ENCODE results near the gene ITPR1.

ITPR1 gene

DNA sequence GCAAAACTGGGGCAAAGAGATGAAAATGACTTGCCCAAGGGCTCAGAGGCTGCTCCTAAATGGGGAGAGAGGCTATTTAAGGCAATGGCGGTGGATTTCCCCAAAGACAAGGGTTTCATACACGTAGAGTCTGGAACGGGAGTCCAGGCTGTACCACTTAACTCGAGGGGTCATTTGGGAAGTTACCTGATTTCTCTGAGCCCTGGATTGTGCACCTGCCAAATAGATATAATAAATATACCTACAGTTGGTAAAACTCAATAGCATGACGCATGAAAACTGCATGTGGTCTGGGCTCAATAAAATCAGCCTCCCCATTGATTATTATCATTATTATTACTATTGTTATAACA is 1.3 kb upstream of the ITPR1 start:
- DNase-seq (ENCODE audit: low spot score), result no peak

DNA sequence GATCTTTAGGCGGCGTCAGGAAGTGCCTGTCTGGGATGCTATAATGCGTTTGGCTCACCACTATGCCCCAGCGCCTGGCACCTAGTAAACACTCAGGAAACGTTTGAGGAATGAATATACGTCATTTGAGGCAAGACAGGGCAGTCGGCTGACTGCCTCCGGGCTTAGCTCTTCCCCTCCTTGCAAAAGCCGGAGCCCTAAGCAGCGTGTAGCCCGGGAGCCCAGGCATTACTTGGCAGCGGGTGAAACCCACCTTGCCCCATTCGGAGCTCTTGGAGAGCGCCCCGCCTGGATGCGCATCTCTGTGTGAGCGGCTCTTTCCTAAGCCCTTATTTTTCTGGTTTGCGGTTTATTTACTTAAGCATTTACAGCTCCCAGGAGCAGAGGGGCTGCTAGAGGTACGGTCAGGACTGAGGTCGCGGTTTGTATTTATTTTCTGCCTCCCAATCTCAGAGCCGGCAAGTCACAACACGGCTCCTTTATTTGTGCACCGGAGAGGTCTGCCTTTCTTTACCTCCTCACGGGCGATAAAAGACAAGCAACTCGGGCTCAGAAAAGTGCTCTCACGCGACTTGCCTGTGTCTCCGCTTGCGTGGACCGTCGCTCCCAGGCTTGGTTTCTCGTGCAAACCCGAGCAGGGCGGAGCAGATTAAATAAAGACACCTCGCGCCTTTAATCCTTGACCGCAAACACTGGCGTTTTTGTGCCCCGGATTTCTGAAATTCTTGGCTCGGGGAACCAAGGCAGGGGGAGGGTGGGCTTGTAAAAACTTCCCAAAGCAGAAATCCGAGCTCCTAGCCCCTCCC is 737 bp upstream of the ITPR1 start:
- DNase-seq (ENCODE audit: low spot score), result peak; percentile 35

DNA sequence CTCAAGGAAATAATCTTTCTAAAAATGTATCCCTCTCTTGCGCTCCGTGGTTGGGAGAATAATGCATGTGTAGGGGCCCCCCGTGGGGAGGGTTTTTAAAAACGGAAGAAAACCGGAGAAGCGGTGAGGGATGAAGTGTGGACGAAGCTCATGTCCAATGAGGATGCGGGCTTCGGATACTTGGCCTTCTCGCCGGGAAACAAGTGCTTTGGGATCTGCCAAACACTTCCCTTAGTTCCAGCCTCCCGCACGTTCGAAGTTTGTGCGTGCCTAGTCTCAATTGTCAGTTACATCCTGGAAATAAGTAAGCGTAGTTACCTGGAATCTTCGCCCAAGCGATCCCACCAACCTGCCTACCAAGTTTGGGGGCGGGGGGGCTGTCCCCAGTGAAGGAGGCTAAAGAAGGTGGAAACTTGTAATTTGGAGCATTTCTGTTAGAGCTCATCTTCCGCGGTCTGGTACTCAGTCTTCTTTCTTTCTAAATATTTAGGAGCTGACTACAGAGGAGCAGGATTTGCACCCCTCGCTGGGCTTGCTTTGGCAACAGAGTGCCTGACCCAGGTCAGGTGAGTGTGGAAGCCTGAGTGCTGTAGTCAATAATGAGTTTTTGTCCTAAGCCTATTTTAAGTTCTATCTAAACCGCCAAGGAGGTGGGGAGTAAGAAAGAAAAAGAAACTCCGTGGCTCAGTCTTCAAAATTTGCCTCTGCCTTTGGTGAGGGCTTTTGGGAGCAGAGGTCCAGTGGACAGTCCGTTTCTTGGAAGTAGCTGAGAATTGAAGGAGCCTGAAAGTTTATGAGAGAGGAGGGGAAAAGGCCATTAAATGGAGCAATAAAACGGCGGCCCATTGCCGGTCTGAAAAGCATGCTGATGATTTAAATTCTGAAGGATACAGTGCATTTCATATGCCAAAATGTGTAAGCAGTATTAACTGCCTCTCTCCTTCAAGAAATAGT is 1.1 kb downstream of the ITPR1 start:
- DNase-seq (ENCODE audit: low spot score), result no peak

DNA sequence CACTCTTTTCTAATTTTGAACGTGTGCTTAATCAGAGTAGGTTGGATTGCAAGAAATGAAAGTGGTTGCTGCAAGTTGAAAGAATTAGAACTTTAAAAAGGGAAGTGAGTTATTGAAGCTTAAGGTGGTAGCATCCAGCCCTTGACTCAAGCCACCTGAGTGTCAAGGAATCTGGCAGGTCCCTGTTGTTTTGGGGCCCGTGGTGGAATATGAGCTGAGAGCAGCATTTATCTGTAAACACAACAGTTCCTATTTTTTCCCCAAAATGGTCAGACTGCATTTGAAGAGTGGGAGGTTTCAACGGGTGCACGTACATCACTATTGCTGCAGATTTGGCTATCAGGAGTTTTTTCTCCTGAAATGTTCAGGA is 1.7 kb downstream of the ITPR1 start:
- no peak for DNase-seq (ENCODE audit: low spot score)

DNA sequence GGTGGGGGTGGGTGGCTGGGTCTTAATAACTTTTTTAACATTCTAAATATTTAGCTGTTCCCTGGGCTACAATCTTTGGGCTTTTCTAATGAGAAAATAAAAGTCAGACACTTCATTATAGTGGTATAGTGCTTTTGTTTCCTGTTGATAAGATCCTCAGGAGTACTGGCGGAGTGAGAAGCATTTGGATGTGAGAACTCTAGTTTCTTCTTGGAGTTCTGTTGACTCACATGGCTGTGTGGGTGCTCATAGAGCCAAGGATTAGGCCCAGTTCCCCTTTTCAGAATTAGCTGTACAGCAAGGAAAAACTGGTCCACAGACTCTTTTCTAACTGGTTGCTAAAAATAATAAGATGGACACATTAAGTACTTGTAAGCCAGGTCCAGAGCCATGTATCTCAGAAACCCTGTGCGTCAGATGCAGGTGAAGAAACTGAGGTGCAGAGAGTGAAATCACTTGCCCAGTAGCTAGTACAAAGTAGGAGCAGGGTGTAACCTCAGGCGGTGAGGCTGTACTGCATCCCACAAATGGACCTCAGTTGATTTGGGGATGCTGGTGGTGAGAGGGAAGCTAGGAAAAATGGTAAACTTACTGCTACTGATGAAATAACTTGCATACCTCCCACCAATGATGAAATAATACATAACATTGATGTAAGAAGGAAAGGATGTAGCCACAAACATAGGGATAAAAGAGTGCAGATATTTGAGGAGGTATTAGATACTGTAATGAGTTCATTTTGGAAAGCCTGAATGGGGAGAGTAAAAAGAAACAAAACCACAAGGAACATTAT is 2.3 kb downstream of the ITPR1 start:
- no peak for DNase-seq (ENCODE audit: low spot score)

DNA sequence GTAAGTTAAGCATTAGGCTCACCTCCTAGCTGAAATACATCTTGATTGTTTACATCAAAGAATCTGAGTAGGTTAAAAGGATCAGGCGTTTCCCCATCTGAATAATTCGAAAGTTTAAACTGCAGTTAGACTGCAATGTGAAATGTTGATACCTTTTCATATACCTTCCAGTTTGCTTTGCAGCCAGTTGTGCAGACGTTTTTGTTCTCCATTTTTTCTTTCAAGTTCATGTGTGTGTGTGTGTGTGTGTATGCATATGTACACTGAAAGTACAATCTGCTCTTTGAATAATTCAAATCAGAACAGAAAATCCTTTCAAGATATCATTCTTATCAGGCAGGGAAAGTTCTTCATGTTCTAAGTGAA is 2.9 kb downstream of the ITPR1 start:
- no peak for DNase-seq (ENCODE audit: low spot score)

DNA sequence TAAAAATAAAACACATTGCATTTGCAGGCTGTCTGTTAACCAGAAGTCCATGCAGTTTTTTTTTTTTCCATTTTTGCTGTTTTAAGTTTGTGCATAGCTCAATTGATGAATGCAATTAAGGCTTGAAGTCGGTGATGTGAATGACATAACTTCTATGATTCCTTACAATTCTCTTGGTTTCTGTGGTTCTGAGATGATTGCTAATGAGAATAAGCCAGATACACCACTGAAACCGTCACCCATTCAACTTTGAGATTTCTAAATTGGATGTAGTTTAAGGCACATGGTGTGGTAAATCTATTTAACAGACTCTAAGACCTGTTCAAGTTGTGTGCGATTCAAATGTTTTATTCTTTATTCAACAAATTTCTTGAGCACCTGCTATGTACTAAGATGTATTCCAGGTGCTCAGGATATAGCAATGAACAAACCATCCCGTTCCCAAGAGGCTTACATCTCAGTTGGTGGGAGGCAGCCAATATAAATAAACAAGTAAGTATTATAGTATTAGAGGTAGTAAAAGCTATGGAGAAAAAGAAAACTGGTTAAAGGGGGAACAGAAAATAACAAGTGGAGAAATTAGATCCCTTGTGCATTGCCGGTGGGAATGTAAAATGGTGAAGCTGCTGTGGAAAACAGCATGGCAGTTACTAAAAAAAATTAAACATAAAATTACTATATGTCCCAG is 4.0 kb downstream of the ITPR1 start:
- no peak for DNase-seq (ENCODE audit: low spot score)

DNA sequence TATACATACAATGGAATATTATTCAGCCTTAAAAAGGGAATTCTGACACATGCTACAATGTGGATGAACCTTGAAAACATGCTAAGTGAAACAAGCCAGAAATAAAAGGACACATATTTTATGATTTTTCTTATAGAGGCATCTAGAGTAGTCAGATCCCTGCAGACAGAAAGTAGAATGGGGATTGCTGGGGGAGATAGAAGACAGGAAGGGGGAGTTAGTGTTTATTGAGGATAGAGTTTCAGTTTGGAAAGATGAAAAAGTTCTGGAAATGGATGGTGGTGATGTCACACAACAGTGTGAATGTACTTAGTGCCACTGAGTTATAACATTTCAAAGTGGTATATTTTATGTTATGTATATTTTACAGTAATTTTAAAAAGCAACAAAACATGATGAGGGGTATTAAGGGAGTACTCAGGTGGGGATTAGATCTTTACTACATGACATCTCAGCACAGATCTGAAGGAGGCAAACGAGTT is 4.7 kb downstream of the ITPR1 start:
- no peak for DNase-seq (ENCODE audit: low spot score)

DNA sequence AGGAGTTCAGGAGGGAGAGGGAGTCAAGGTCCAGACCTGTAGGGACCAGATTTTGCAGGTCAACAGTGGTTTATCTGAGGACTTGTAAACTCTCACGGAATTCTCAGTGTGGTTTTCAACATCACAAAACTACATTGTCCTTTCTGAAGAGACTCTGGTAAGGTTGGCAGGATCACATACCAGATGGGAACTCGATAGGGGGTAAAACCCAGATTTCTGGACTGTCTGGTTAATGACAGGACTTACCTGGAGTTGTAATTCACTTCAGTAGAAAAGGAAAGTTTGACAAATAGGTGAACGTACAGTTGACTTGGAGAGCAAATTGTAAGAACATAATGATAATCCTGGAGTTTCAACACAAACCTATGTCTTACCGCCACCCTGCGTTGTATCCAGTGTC is 5.3 kb downstream of the ITPR1 start:
- no peak for DNase-seq (ENCODE audit: low spot score)

DNA sequence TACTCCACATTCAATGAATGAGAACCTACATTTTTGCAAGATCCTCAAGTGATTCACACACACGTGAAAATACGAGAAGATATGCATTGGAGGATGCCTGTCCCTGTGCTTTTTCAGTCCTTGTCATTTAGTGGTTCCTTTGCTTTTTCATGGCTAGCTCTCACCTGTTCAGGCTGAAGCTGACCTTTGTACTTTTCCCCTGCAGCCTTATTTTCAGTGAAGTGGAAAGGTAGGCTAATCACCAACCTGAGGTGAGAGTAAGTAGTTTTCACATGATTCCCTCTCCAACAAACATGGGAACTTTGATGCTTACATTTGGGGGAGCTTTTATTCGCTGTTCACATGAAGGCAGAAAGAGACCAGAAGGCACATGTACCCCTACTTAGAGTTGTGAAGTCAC is 8.3 kb downstream of the ITPR1 start:
- no peak for DNase-seq (ENCODE audit: low spot score)

DNA sequence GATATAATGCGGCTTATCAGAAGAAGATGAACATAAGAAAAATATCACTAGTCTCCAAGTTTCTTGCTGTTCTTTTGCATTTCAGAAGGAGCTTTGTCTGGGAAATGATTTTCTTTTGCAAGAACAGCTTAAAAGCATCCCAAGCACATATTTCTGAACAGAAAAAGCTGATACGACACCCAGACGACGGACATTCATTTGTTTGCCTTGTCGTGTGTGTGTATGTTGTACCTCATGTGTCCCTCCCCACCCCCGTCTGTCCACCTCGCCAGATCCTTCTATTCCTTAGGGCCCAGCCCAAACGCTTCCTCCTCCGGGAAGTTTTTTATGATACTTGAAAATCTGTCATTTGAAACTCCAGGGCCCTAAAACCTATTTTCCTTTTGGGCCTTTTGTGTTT is 8.8 kb downstream of the ITPR1 start:
- DNase-seq (ENCODE audit: low spot score), result no peak

DNA sequence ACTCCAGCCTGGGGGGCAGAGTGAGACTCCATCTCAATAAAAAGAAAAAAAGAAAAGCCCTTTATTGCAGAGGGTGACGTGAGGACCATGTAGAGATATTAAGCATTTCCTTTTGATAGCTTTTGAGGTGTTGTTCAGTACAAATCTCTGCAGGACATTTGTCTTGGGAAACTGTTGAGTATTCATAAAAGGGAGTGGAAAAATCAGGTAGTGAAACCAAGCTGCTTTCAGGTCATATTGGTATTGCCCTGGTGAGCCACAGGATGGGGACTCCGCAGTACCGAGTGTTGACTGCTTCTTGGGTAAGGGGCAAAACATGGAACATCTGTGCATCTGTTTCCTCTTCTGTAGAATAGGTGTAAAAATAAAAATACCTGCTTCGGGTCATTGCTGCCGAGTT is 9.9 kb downstream of the ITPR1 start:
- DNase-seq (ENCODE audit: low spot score), result no peak

DNA sequence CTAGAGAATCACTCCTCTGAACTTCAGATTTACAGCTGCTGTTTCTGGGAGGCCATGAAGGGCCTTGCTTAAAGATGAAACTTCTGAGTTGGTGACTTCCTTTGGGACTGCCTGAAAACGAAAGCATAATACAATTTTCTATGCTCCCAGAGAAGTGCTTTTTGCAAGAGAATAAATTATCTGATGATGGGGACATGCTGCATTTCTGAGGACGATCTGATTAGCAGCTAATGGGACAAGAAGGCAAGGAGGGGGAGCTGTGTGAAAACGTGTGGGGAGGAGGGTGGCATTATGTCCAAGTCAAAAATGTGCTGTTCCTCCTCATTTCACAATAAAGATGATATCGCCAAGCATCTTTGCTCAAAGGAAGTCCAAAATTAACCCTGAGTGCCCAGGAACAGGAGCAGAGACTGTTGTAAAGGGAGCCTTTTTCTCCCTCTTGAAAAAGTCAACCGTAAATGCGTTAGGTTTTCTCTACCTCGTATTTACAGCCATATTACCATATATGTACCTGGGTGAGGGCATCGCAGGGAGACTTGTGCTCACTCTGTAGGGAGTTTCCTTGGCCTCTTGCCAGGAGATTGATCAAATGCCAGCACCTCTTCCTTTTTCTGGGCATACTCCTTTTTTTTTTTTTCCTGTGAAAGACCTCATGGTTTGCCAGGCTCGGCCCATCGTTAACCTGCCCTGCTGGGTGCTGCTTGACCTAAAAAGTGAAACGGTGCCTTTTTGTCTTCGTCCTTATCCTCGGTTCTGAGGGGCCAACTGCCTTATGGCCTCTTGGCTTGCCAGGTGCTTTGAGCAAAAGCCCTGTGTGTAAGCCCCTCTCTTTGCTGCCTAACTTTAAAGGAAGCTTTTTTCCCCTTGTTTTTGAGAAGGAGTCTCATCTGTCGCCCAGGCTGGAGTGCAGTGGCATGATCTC is 11.5 kb downstream of the ITPR1 start:
- DNase-seq (ENCODE audit: low spot score), result no peak

DNA sequence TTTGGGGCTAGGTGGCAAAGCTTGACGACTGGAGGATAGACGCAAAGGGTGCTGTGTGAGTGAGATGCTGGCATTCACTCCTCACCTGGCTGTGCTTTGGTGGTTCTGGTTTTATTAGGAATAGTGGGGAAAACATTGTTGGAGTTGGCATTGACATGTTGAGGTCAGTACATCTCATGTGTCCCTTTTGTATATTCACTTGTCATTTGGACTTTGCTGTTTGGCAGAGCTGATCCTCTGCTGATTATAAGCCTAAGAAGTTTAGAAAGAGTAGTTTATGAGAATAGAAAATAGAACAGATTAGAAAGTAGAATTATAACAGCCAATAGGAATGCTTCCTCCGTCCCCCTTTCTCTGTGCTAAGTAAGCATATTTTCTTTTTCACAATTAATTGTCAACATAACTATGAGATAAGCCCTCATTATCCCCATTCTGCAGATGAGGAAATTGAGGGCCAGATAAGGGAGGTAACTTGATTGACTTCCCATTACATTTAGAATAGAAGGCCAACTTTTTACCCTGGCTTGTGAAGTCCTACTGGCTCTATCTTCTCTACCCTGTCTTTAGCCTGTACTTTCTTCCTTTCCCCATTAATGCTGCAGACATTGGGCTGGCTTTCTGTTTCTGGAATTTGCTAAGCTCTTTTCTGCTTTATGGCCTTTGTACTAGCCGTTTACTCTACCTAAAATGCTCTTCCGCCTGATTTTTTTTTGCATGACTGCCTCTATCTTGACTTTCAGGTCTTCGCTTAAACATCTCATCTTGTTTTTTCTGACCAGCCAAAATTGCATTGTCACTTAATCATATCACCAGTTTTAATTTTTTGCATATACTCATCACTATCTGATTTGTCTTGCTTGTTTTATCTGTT is 12.8 kb downstream of the ITPR1 start:
- no peak for DNase-seq (ENCODE audit: low spot score)

DNA sequence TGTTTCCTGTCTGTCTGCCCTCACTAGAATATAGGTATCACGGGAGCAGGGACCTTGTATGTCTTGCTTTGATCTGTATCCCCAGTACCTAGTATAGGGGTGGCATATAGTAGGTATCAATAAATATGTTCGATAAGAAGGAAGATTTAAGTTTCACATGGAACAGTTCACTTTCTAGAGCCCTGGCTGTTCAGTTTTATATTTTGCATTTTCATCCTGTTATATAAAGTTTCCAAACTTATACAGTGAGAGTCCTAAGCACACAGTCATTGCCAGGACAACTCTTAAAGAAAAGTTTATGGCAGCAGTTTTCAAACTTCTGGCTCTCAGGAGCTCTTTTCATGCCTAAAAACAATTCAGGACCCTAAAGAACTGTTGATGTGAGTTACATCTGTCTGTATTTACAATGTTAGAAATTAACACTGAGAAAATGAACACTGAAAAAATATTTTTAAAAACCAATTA is 13.4 kb downstream of the ITPR1 start:
- DNase-seq (ENCODE audit: low spot score), result no peak

DNA sequence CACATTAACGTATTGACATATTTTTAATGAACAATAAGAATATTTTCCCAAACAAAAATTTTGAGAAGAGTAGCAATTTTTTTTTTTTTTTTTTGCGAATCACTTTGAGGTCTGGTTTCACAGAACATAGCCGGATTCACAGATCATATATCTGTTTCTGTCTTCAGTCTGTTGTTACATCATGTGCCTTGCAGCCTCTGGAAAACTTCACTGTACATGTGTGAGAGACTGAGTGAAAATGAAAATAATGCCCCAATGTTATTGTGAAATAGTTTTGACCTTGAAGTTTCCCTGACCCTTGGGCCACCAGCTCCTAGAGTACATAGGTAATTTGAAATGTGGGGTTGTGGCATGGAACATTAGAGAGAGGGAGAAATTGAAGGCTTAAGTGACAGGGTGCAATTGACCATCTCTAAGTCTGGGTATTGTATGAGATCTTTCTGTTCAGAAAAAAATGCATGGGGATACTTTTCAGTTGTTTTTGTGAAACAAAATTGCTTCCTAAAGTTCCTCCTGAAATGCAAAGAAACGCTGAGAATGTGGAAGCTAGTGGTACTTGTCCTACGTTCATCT is 14.0 kb downstream of the ITPR1 start:
- no peak for DNase-seq (ENCODE audit: low spot score)

DNA sequence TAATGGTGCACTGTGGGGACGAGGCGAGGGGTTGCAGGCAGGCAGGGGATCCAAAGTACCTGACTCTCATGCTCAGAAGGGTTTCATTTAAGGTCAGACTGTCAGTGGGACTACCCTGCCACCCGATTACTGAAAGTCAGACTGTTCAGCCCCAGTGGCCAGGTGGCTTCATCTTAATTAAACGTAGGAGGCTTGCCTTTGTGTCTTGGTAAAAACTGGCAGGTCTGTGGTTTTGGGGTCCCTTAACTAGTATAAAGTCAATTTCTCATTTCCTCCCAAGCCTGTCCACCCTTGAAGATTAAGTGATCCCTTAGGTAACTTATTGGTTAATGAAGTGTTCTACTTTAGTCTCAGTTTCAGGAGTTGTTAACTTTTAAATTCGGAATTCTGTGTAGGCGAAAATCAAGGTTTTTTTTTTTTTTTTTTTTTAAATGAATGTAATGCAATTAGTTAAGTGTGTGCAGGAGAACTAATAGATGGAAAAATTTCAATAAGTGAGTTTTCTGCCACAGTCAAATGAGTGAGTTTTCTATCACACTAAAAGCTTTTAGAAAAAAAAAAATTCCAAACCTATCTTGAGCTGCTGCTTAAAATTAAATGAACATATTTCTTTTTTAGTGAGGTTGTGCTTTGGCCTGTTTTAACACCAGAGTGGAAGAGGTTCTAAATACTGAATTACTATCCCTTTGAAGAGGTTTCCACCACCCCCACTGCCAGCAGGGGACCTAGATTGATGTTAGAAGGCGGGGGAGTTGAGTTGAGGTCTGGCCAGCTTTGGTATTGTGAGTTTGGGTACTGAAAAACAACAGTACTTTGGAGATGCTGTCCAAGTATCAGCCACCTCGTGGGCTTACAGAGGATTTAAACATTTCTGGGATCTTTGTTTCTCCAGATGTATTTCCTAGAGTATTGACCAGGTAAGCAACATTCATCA is 15.2 kb downstream of the ITPR1 start:
- no peak for DNase-seq (ENCODE audit: low spot score)

DNA sequence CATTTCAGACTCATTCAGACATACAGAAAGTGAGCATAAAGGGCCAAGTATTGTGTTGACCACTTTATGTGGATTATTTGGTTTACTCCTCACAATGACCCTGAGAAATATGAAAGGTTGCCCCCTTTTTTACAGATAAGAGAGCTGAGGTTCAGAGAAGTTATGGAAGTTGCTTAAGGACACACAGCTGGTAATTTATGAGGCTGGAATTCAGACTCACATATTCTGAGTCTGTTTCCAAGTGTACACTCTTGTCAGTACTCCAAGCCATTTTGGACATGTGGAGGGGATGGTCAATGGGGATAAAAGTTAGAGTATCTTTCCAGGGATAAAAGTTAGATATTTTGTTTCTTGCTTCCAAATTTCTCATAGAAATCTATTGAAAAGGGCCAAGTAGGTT is 15.9 kb downstream of the ITPR1 start:
- no peak for DNase-seq (ENCODE audit: low spot score)

All from putamen (tissue), 1 donor.